ENCODE results near the gene DPF1.

DPF1 gene

GRCh38 chr19:38201731-38202130, 22.3 kb downstream of the DPF1 start:
- no peak overlapping the region for H3K27ac ChIP-seq (replicated peaks)
- H3K4me3 ChIP-seq (replicated peaks; ENCODE audit: insufficient read depth, low read length): no peak overlapping the region
- TF ChIP-seq GABPA (IDR thresholded peaks at IDR 0.05; ENCODE audit: low read depth) (no peak), REST (IDR thresholded peaks at IDR 0.05; ENCODE audit: insufficient replicate concordance, low read depth) (no peak), SPI1 (IDR thresholded peaks at IDR 0.05; ENCODE audit: borderline replicate concordance, low read depth) (no peak), CTCF (IDR thresholded peaks at IDR 0.05; ENCODE audit: insufficient read depth, low read length) (no peak), POLR2AphosphoS5 (IDR thresholded peaks at IDR 0.05; ENCODE audit: low read depth) (no peak)
- no peak for DNase-seq (ENCODE audit: low read depth in 1 of 2, low spot score in 1 of 2)
- no peaks in the 10 kb centered on the region for H3K27me3 ChIP-seq (ENCODE audit: insufficient read depth, poor library complexity, severe bottlenecking)

GRCh38 chr19:38199340-38199739, 24.7 kb downstream of the DPF1 start:
- no peak for TF ChIP-seq CTCF (IDR thresholded peaks at IDR 0.05; ENCODE audit: insufficient read depth, low read length)
- Histone ChIP-seq H3K27ac (replicated peaks) (no peak overlapping the region), H3K27me3 (ENCODE audit: insufficient read depth, poor library complexity, severe bottlenecking) (no peaks in the 10 kb centered on the region), H3K4me3 (replicated peaks; ENCODE audit: insufficient read depth, low read length) (no peak overlapping the region)
- no peak for DNase-seq (ENCODE audit: low read depth in 1 of 2, low spot score in 1 of 2)

GRCh38 chr19:38197937-38198704, 25.9 kb downstream of the DPF1 start:
- Histone ChIP-seq H3K4me3 (replicated peaks; ENCODE audit: insufficient read depth, low read length) (no peak overlapping the region), H3K27ac (replicated peaks) (no peak overlapping the region), H3K27me3 (ENCODE audit: insufficient read depth, poor library complexity, severe bottlenecking) (no peaks in the 10 kb centered on the region)
- no peak for DNase-seq (ENCODE audit: low read depth in 1 of 2, low spot score in 1 of 2)
- TF ChIP-seq POLR2AphosphoS5 (IDR thresholded peaks at IDR 0.05; ENCODE audit: low read depth) (no peak), CTCF (IDR thresholded peaks at IDR 0.05; ENCODE audit: insufficient read depth, low read length) (no peak), SPI1 (IDR thresholded peaks at IDR 0.05; ENCODE audit: borderline replicate concordance, low read depth) (no peak), REST (IDR thresholded peaks at IDR 0.05; ENCODE audit: insufficient replicate concordance, low read depth) (no peak), GABPA (IDR thresholded peaks at IDR 0.05; ENCODE audit: low read depth) (no peak)

Measured in HL-60 (cell line).